Testis (tissue), 3 donors: ENCODE results near the gene ODC1. TPM values are rescaled to one million over a fixed set of nuclear protein-coding genes. Genes with fewer than 3 reads are reported as not detected.

Source experiments
- DNase-seq: peaks from one replicate; pipeline ENCODE4 v3.0.0-alpha.2; 2019
- H3K27ac ChIP-seq, 2 donors: fragments of 200-600 bp; sonication (generic); one replicate each; pipeline ENCODE4 v1.5.1; 2019
- H3K27me3 ChIP-seq: fragments of 200-600 bp; sonication (generic); one replicate; pipeline ENCODE4 v1.5.1; 2019
- H3K36me3 ChIP-seq: fragments of 200-600 bp; sonication (generic); one replicate; pipeline ENCODE4 v1.5.1; 2017; ENCODE audit warnings: low read depth; ENCODE audit errors: missing control alignments
- H3K4me1 ChIP-seq: fragments of 200-600 bp; sonication (generic); one replicate; pipeline ENCODE4 v1.5.1; 2019
- H3K4me3 ChIP-seq, 2 donors: fragments of 200-600 bp; sonication (generic); one replicate each; pipeline ENCODE4 v1.5.1; 2017 to 2019
- H3K9me3 ChIP-seq: fragments of 200-600 bp; sonication (generic); one replicate; pipeline ENCODE4 v1.5.1; 2017
- POLR2A ChIP-seq: fragments of 450-650 bp; IDR thresholded peaks from one replicate; pipeline ENCODE4 v1.6.1; 2017; ENCODE audit warnings: antibody characterized with exemption, mild to moderate bottlenecking, moderate library complexity
- WGBS, 2 donors: methylation state at CpG; one replicate each; pipeline ENCODE4 v1.1.5; 2018; 5-methylcytosine and 5-hydroxymethylcytosine counted together
- intact Hi-C: fragments of 100-400 bp; cut with DNase I; formaldehyde crosslinking; loops from one replicate; pipeline ENCODE4 v1.15.1; 2023; ENCODE audit warnings: low total_unique reads
- polyA plus RNA-seq: library from polyadenylated mRNA; stranded (reverse); fragments of 350-450 nt; fragmentation: Illumina TruSeq; extraction: RNeasy Lipid Tissue Mini Kit (QIAGEN cat#74804); gene quantifications from one replicate; pipeline ENCODE4 v1.2.3, GENCODE V29; 2014; ENCODE audit warnings: low read depth, low replicate concordance; ENCODE audit not compliant: insufficient read depth
- total RNA-seq, 2 donors: library from RNA; depleted of rRNA; stranded (reverse); fragments of >200 nt; gene quantifications; one replicate each; pipeline ENCODE4 v1.2.3, GENCODE V29; 2016
- TF ChIP-seq, protein P1 (sequence below), 3 experiments: fragments of 450-650 bp in 2 of 3; fragments of 200-600 bp in 1 of 3; sonication (generic) in 1 of 3; IDR thresholded peaks; one replicate each; pipeline ENCODE4 v1.5.1; 2016 to 2019; ENCODE audit warnings: antibody characterized with exemption in 3 of 3, mild to moderate bottlenecking in 2 of 3, moderate library complexity in 1 of 3

Gene ODC1
- total and polyA plus RNA-seq, 3 donors from 2014 or later: 208 to 321 (median 309) TPM

DNA sequence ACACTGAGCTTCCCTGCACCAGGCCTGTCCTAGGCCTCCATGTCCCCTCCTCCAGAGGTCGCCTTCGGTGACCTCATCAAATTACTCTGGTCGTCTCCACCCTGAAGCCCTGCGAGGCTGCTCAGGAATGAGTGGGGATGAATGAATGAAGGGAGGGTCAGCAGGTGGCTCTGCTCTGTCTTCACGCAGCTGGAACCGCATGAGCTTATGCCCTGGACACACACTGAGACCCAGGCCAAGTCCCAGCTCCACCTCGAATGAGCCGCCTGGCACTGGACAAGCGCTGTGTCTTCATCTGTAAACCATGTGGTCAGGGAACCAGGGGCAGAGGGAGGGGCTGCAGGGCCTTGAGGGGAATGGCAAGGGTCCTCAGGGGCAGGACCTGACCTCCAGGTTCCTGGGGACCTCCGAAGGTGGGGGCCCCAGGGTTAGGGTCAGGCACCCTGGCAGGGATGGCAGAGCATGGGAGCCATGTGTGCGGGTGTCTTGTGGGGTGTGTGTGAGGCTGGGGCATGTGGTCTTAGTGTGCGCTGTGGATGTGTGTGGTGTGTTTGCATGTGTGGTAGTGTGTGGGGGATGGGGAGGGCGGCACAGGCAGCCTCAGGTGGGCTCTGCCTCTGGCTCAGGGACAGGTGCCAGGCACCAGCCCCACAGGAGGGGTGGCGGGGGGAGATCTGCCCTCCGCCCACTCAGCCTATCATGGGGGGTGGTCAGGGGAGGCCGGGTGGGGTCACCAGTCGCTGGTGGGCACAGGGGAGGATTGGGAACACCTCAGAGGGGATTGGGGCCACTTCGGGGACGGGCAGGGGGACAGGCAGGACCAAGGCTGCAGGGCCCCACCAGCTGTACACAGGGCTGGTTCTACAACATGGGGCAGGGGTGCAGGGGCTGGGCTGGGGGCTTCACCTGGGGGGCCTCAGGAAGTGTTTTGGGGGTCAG, 13.9 kb downstream of the ODC1 start:
- no peak for DNase-seq
- Histone ChIP-seq H3K4me1 (peaks cover 15% of the 10 kb centered on the region), H3K4me3 (no peak overlapping the region), H3K27ac (no peak overlapping the region), H3K9me3 (no peaks in the 10 kb centered on the region), H3K27me3 (no peaks in the 10 kb centered on the region), H3K36me3 (no peaks in the 10 kb centered on the region)
- no peak for TF ChIP-seq POLR2A
- TF ChIP-seq, protein P1, sequence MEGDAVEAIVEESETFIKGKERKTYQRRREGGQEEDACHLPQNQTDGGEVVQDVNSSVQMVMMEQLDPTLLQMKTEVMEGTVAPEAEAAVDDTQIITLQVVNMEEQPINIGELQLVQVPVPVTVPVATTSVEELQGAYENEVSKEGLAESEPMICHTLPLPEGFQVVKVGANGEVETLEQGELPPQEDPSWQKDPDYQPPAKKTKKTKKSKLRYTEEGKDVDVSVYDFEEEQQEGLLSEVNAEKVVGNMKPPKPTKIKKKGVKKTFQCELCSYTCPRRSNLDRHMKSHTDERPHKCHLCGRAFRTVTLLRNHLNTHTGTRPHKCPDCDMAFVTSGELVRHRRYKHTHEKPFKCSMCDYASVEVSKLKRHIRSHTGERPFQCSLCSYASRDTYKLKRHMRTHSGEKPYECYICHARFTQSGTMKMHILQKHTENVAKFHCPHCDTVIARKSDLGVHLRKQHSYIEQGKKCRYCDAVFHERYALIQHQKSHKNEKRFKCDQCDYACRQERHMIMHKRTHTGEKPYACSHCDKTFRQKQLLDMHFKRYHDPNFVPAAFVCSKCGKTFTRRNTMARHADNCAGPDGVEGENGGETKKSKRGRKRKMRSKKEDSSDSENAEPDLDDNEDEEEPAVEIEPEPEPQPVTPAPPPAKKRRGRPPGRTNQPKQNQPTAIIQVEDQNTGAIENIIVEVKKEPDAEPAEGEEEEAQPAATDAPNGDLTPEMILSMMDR (IDR thresholded peaks at IDR 0.05): no peak
- WGBS, 2 donors: 72 to 86% methylated on average over 13 to 18 of the region's 19 CpGs
- intact Hi-C loops: no loop called here

DNA sequence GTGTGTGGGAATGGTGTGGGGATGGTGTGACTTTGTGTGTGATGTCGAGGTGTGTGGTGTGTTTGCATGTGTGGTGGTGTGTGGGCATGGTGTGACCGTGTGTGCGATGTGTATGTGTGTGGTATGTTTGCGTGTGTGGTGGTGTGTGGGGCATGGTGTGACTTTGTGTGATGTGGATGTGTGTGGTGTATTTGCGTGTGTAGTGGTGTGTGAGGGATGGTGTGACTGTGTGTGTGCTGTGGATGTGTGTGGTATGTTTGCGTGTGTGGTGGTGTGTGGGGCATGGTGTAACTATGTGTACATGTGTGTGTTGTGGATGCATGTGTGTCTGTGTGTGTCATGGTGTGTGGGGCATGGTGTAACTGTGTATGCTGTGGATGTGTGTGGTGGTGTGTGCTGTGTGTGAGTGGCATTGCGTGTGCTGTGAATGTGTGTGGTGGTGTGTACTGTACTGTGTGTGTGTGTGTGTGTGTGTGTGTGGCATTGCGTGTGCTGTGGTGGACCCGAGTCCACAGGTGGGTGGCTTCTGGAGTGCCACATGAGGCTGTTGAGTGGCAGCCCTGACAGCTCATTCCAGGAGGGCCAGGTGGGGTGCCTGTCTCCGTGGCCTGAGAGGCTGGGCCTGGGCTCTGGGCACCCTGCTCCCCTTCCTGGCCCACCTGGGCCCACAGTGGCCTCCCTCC, 14.7 kb downstream of the ODC1 start:
- Histone ChIP-seq H3K27me3 (no peaks in the 10 kb centered on the region), H3K36me3 (no peaks in the 10 kb centered on the region), H3K4me3 (no peak overlapping the region), H3K27ac (no peak overlapping the region), H3K9me3 (no peaks in the 10 kb centered on the region), H3K4me1 (peaks cover 15% of the 10 kb centered on the region)
- DNase-seq: no peak
- intact Hi-C loops: no loop called here
- TF ChIP-seq POLR2A: no peak
- TF ChIP-seq, protein P1 (IDR thresholded peaks at IDR 0.05): no peak
- WGBS, 2 donors: 88 to 95% methylated on average over 9 to 10 of the region's 10 CpGs

DNA sequence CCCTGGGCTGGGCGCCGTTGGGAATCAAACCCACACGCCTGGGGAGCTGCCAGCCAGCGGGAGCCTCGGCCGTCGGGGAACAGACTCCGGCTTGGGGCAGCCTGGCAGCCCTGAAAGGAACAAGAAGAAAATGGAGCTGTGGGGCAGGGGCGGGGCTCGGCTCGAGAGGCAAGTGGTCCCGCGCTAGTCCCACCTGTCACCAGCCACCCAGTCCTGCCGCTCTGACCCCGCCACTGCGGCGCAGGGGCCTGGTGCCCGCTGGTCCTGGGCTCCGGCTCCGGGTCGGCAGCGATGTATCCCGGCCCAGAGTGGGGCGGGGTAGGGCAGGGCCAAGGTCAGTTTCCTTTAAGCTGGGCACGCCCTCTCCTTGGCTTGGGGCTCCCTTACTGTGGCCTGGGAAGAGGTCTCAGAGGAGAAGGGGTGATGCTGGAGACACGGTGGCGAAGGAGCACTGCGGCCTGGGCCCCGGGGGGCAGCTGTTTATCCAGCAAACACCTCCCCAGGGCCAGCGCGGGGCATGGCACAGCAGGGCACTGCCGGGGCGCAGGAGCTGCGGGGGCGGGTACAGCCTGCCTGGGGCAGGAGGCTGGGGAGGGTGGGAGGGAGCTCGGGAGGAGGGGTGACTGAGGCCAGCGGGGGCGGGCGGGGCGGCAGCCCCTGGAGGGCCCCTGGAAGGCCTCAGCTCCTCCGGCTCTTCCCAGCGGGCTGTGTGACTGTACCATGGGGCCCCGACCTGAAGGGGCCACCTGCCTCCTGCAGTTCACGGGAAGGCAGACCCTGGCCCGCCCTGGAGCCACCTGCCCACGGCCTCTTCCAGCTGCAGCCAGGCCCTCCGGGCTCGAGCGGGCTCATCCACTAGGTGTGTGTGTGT, 15.6 kb downstream of the ODC1 start:
- Histone ChIP-seq H3K27ac (no peak overlapping the region), H3K36me3 (no peaks in the 10 kb centered on the region), H3K27me3 (no peaks in the 10 kb centered on the region), H3K4me1 (peaks cover 15% of the 10 kb centered on the region), H3K9me3 (no peaks in the 10 kb centered on the region), H3K4me3 (peak overlapping the region in 1 of 2 donors; percentile 49)
- intact Hi-C loops: no loop called here
- WGBS, 2 donors: 32% methylated on average over 43 of the region's 49 CpGs; no CpG with 5 or more reads in 1 of the 2 donors
- TF ChIP-seq, protein P1 (IDR thresholded peaks at IDR 0.05): no peak
- no peak for TF ChIP-seq POLR2A
- DNase-seq: no peak

DNA sequence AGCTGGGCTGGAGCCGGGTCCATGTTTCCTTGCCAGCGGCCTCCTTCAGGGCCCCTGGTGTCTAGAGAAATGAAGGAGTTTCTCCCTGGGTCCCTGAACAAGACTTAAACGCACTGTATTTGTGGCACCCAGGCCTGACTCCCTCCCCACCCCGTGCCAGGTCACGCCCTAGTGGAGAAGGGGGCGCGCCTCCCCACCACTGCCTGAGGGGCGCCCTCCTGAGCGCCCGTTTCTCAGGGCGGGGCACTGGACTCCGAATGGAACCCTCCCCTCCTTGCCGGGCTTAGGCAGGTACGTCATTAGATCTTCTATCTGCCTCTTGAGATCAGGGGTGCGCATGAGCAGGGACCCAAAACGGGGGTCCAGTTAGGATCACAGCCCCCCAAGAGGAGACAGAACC, 16.3 kb downstream of the ODC1 start:
- Histone ChIP-seq H3K36me3 (no peaks in the 10 kb centered on the region), H3K4me1 (peaks cover 15% of the 10 kb centered on the region), H3K27me3 (no peaks in the 10 kb centered on the region), H3K9me3 (no peaks in the 10 kb centered on the region), H3K27ac (no peak overlapping the region), H3K4me3 (peak overlapping the region in 1 of 2 donors; percentile 49)
- no peak for TF ChIP-seq POLR2A
- TF ChIP-seq, protein P1 (IDR thresholded peaks at IDR 0.05): no peak
- no peak for DNase-seq
- intact Hi-C loops: no loop called here
- 40 to 57% methylated on average over 4 to 16 of the region's 16 CpGs for whole genome bisulfite sequencing, 2 donors
